ENCODE results near the gene PIM1. TPM values are rescaled to one million over a fixed set of nuclear protein-coding genes. Genes with fewer than 3 reads are reported as not detected.

PIM1 gene
- polyA plus RNA-seq, 1 experiment, result 35.3 TPM

DNA sequence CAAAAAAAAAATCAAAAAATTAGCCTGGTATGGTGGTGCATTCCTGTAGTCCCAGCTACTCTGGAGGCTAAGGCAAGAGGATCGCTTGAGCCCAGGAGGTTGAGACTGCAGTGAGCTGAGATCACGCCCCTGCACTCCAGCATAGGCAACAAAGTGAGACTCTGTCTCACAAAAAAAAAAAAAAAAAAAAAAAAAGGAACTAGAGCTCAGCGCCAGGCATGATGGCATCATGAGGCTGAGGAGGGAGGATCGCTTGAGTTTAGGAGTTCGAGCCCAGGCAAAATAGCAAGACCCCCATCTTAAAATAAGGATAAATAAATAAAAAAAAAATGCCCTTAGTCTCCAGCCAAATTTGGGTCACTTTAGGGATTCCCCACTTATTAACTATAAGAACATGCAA, 40.4 kb upstream of the PIM1 start:
- Histone ChIP-seq H3K27me3 (ENCODE audit: control insufficient read depth, insufficient read depth, low read length) (no peaks in the 10 kb centered on the region), H3K9me3 (ENCODE audit: control insufficient read depth, insufficient read depth, low read length) (no peaks in the 10 kb centered on the region; the same call in 1 of the 2 replicates), H3K4me3 (ENCODE audit: low read depth, low read length) (no peak overlapping the region), H3K27ac (ENCODE audit: low read depth, low read length) (no peak overlapping the region)
- DNase-seq (ENCODE audit: low read depth, low spot score), result no peak
- POLR2A ChIA-PET, result interaction anchor here (0.6 to 2.9 kb wide), 2 partner anchors 40 to 100 kb away, joined by 6 to 12 read pairs; partner anchors contain the start of gene PIM1
- CTCF ChIA-PET, result interaction anchor here (1.1 kb wide), 1 partner anchor 71 kb away, joined by 3 read pairs; no protein-coding TSS in a partner anchor
- TF ChIP-seq, protein P1, sequence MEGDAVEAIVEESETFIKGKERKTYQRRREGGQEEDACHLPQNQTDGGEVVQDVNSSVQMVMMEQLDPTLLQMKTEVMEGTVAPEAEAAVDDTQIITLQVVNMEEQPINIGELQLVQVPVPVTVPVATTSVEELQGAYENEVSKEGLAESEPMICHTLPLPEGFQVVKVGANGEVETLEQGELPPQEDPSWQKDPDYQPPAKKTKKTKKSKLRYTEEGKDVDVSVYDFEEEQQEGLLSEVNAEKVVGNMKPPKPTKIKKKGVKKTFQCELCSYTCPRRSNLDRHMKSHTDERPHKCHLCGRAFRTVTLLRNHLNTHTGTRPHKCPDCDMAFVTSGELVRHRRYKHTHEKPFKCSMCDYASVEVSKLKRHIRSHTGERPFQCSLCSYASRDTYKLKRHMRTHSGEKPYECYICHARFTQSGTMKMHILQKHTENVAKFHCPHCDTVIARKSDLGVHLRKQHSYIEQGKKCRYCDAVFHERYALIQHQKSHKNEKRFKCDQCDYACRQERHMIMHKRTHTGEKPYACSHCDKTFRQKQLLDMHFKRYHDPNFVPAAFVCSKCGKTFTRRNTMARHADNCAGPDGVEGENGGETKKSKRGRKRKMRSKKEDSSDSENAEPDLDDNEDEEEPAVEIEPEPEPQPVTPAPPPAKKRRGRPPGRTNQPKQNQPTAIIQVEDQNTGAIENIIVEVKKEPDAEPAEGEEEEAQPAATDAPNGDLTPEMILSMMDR (IDR thresholded peaks at IDR 0.05; ENCODE audit: low read depth, low read length), result no peak

DNA sequence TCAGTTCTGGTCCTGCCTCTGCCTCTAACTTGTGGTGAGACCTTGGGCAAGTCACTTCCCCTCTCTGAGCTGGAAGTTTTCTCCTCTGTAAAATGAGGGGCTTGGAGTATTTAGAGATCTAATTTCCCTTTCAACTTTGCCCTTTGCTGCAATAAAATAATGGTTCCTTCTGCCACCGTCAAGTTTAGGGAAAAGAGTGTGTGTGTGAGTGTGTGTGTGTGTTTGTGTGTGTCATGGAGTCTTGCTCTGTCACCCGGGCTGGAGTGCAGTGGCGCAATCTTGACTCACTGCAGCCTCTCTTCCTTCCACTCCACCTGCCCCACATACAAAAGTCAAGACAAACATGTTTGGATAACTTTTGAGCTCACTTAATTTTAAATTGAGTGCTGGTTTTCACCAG, 39.2 kb upstream of the PIM1 start:
- Histone ChIP-seq H3K27ac (ENCODE audit: low read depth, low read length) (no peak overlapping the region), H3K4me3 (ENCODE audit: low read depth, low read length) (no peak overlapping the region), H3K9me3 (ENCODE audit: control insufficient read depth, insufficient read depth, low read length) (no peaks in the 10 kb centered on the region), H3K27me3 (ENCODE audit: control insufficient read depth, insufficient read depth, low read length) (no peaks in the 10 kb centered on the region)
- TF ChIP-seq, protein P1 (IDR thresholded peaks at IDR 0.05; ENCODE audit: low read depth, low read length), result no peak
- CTCF ChIA-PET, result interaction anchor here (1.3 to 1.8 kb wide), 2 partner anchors 80 to 113 kb away, joined by 4 to 8 read pairs; no protein-coding TSS in a partner anchor
- POLR2A ChIA-PET, result interaction anchor here (0.5 to 2.9 kb wide), 3 partner anchors 13 to 139 kb away, joined by 4 to 18 read pairs (median 12); partner anchors contain the start of gene PIM1
- no peak for DNase-seq (ENCODE audit: low read depth, low spot score)

DNA sequence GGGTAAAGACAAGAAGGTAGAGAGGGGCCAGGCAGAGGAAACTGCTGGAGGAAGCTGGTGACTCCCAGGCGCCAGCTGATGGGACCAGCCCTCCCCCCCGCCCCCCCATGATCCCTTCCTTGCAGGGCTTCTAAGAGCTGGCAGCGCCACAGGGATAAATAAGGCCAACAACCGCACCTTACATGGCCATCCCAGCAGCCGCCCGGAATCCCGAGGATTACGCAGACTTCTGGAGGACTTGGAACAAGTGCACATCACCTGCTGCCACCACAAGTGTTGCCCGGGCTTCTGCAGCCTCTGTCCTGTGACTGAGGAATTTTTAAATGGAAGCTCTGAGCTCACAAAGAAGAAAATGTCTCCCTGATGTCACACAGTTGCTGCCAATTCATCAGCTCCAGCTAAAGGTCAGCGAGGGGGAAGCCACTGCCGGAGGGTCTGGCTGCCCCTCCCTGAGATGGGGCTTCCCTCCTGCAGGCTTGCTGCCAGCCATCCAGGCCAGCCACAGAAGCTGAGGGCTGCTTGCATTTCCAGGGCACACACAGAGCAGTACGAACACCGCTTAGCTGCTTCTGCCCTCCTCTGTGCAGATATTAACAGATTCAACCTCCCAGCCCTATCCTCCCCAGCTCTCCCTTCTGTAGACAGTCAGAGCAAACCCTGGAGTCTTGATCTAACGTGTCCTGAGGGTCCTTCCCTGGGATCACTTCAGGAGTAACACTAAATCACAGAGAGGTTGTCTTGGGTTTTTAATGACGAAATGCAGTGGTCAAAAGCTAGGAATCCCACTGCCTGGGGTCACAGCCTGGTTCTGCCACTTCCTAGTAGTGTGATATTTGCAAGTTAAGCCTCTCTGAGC, 38.6 kb upstream of the PIM1 start:
- Histone ChIP-seq H3K9me3 (ENCODE audit: control insufficient read depth, insufficient read depth, low read length) (no peaks in the 10 kb centered on the region), H3K27ac (ENCODE audit: low read depth, low read length) (peak overlapping the region; percentile 39), H3K4me3 (ENCODE audit: low read depth, low read length) (no peak overlapping the region), H3K27me3 (ENCODE audit: control insufficient read depth, insufficient read depth, low read length) (no peaks in the 10 kb centered on the region)
- CTCF ChIA-PET, result interaction anchor here (1.3 to 1.8 kb wide), 2 partner anchors 81 to 113 kb away, joined by 4 to 8 read pairs; no protein-coding TSS in a partner anchor
- no peak for DNase-seq (ENCODE audit: low read depth, low spot score)
- TF ChIP-seq, protein P1 (IDR thresholded peaks at IDR 0.05; ENCODE audit: low read depth, low read length), result no peak
- POLR2A ChIA-PET, result interaction anchor here (0.5 to 2.9 kb wide), 4 partner anchors 13 to 139 kb away, joined by 3 to 18 read pairs (median 8); partner anchors contain the start of gene PIM1

DNA sequence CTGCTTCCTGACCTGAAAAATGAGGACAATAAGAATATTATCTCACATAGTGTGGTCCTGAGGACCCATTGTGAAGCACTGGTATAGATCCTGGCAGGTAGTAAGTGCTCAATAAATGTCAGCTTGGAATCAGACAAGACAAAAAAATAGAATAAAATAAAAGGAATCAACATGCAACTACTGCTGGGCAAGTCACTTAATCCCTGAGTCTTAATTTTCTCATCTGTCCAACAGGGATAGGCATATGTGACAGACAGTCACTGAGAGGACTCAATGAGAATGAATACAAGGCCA, 38.0 kb upstream of the PIM1 start:
- ChIA-PET CTCF (interaction anchor here (1.8 kb wide), 1 partner anchor 114 kb away, joined by 8 read pairs; no protein-coding TSS in a partner anchor), POLR2A (interaction anchor here (1.5 kb wide), 1 partner anchor 12 kb away, joined by 18 read pairs; no protein-coding TSS in a partner anchor)
- TF ChIP-seq, protein P1 (IDR thresholded peaks at IDR 0.05; ENCODE audit: low read depth, low read length), result no peak

DNA sequence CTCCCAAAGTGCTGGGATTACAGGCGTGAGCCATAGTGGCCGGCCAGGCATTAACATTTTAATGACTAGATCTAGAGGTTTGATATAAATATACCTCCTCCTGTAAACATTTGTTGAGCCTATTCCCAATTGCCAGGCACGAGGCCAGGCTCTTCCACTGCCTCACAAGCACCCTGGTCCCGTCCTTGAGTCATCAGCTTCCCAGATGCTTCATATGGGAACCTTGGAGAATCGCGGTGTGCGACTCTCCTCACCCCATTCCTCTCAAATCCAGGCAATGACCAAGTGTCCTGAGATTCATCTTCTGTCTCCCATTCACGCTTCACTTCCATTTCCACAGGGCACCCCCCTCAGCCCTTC, 35.9 kb upstream of the PIM1 start:
- H3K4me3 ChIP-seq (ENCODE audit: low read depth, low read length), result no peak overlapping the region
- H3K9me3 ChIP-seq (ENCODE audit: control insufficient read depth, insufficient read depth, low read length), result no peaks in the 10 kb centered on the region
- H3K27me3 ChIP-seq (ENCODE audit: control insufficient read depth, insufficient read depth, low read length), result no peaks in the 10 kb centered on the region
- CTCF ChIA-PET, result interaction anchor here (0.9 to 1.3 kb wide), 2 partner anchors 23 to 82 kb away, joined by 3 read pairs; no protein-coding TSS in a partner anchor
- DNase-seq (ENCODE audit: low read depth, low spot score), result peak; percentile 65
- POLR2A ChIA-PET, result interaction anchor here (2.5 to 2.9 kb wide), 2 partner anchors 10 to 37 kb away, joined by 5 to 21 read pairs; no protein-coding TSS in a partner anchor
- TF ChIP-seq, protein P1 (IDR thresholded peaks at IDR 0.05; ENCODE audit: low read depth, low read length), result no peak
- H3K27ac ChIP-seq (ENCODE audit: low read depth, low read length), result peak overlapping the region; percentile 97

More for the DNA sequence above, 38.0 kb upstream of the PIM1 start:
- no peaks in the 10 kb centered on the region for H3K27me3 ChIP-seq (ENCODE audit: control insufficient read depth, insufficient read depth, low read length)
- no peaks in the 10 kb centered on the region for H3K9me3 ChIP-seq (ENCODE audit: control insufficient read depth, insufficient read depth, low read length)
- no peak overlapping the region for H3K4me3 ChIP-seq (ENCODE audit: low read depth, low read length)
- H3K27ac ChIP-seq (ENCODE audit: low read depth, low read length), result no peak overlapping the region
- no peak for DNase-seq (ENCODE audit: low read depth, low spot score)
